Esophagus muscularis mucosa (tissue), 4 donors: ENCODE measurements around the gene TSSC4.

Experiments used
- EP300 ChIP-seq: sonication (generic); formaldehyde crosslinking; IDR thresholded peaks from one replicate; pipeline ENCODE4 v1.6.1; 2017; ENCODE audit warnings: antibody characterized with exemption
- POLR2A ChIP-seq: fragments of 450-650 bp; IDR thresholded peaks from one replicate; pipeline ENCODE4 v1.6.1; 2017; ENCODE audit warnings: antibody characterized with exemption, moderate library complexity, mild to moderate bottlenecking, low read depth
- POLR2AphosphoS5 ChIP-seq, 2 donors: sonication (generic); formaldehyde crosslinking; IDR thresholded peaks; one replicate each; pipeline ENCODE4 v1.6.1; 2017; ENCODE audit warnings: antibody characterized with exemption in 2 of 2
- TF ChIP-seq, protein P1 (sequence below), 3 experiments: fragments of 200-600 bp in 2 of 3; fragments of 450-650 bp in 1 of 3; sonication (generic) in 2 of 3; IDR thresholded peaks; one replicate each; pipeline ENCODE4 v1.5.1; 2017 to 2019; ENCODE audit warnings: antibody characterized with exemption in 3 of 3, mild to moderate bottlenecking in 2 of 3, moderate library complexity in 1 of 3

GRCh38 chr11:2415171-2415570, 14.6 kb downstream of the TSSC4 start:
- no peak for TF ChIP-seq POLR2A
- TF ChIP-seq POLR2AphosphoS5 (IDR thresholded peaks at IDR 0.05), result no peak
- TF ChIP-seq EP300, result no peak
- TF ChIP-seq, protein P1, sequence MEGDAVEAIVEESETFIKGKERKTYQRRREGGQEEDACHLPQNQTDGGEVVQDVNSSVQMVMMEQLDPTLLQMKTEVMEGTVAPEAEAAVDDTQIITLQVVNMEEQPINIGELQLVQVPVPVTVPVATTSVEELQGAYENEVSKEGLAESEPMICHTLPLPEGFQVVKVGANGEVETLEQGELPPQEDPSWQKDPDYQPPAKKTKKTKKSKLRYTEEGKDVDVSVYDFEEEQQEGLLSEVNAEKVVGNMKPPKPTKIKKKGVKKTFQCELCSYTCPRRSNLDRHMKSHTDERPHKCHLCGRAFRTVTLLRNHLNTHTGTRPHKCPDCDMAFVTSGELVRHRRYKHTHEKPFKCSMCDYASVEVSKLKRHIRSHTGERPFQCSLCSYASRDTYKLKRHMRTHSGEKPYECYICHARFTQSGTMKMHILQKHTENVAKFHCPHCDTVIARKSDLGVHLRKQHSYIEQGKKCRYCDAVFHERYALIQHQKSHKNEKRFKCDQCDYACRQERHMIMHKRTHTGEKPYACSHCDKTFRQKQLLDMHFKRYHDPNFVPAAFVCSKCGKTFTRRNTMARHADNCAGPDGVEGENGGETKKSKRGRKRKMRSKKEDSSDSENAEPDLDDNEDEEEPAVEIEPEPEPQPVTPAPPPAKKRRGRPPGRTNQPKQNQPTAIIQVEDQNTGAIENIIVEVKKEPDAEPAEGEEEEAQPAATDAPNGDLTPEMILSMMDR (IDR thresholded peaks at IDR 0.05), result no peak
